K562 (cell line): ENCODE results near the gene CASP6. TPM values are rescaled to one million over a fixed set of nuclear protein-coding genes. Genes with fewer than 3 reads are reported as not detected.

Source experiments
- ARNT ChIP-seq, 2 experiments: fragments of 450-650 bp; IDR thresholded peaks; 2 replicates each; pipeline ENCODE4 v1.6.1; 2016; ENCODE audit warnings: mild to moderate bottlenecking in 1 of 2
- CBFA2T2 ChIP-seq: fragments of 450-650 bp; conservative IDR thresholded peaks from 2 replicates; pipeline ENCODE4 v1.6.1; 2017; ENCODE audit warnings: mild to moderate bottlenecking
- CBX2 ChIP-seq: fragments of 200-600 bp; sonication (generic); IDR thresholded peaks from one replicate; pipeline ENCODE4 v1.6.1; 2012; ENCODE audit warnings: mild to moderate bottlenecking, low read length, inconsistent platforms; ENCODE audit not compliant: insufficient read depth, poor library complexity, severe bottlenecking
- CSDE1 ChIP-seq, 2 experiments: fragments of 450-650 bp; IDR thresholded peaks; 2 replicates each; pipeline ENCODE4 v1.6.1; 2016; ENCODE audit warnings: mild to moderate bottlenecking in 1 of 2
- ELF4 ChIP-seq: fragments of 450-650 bp; formaldehyde crosslinking; IDR thresholded peaks from 2 replicates; pipeline ENCODE4 v1.4.0; 2022; ENCODE audit warnings: missing genetic modification characterization
- ETV6 ChIP-seq, 3 experiments: fragments of 150-350 bp in 1 of 3; sonication (generic) in 1 of 3; formaldehyde crosslinking in 1 of 3; IDR thresholded peaks; 2 replicates each; pipeline versions ENCODE4 v1.6.1 to v1.8.0; 2014 to 2022; ENCODE audit warnings: borderline replicate concordance in 2 of 3, low read depth in 2 of 3, antibody characterized with exemption in 1 of 3, low read length in 1 of 3, mild to moderate bottlenecking in 1 of 3, missing genetic modification reagents in 1 of 3
- FOXK1 ChIP-seq: sonication (generic); formaldehyde crosslinking; IDR thresholded peaks from 2 replicates; pipeline ENCODE4 v1.8.0; 2022; ENCODE audit warnings: missing genetic modification reagents, mild to moderate bottlenecking, borderline replicate concordance
- GTF2E2 ChIP-seq: fragments of 200-800 bp; sonication (Bioruptor generic); IDR thresholded peaks from 2 replicates; pipeline ENCODE4 v1.6.1; 2016; ENCODE audit warnings: missing genetic modification characterization, missing compliant biosample characterization
- HDAC2 ChIP-seq: fragments of 450-650 bp; IDR thresholded peaks from 2 replicates; pipeline ENCODE4 v1.6.1; 2016; ENCODE audit warnings: mild to moderate bottlenecking
- IFI16 ChIP-seq: fragments of 250-450 bp; sonication (Bioruptor Pico); IDR thresholded peaks from 2 replicates; pipeline ENCODE4 v2.1.2; 2022; ENCODE audit warnings: mild to moderate bottlenecking, inconsistent platforms
- JUND ChIP-seq, 2 experiments: IDR thresholded peaks; 2 replicates in 1 of 2; 3 replicates in 1 of 2; pipeline ENCODE4 v1.6.1; 2011; ENCODE audit warnings: borderline replicate concordance in 2 of 2, low read depth in 2 of 2, low read length in 2 of 2, improper control_type of control experiment in 1 of 2, missing biosample characterization in 1 of 2, missing genetic modification characterization in 1 of 2, missing genetic modification reagents in 1 of 2
- LEF1 ChIP-seq: fragments of 450-650 bp; IDR thresholded peaks from 2 replicates; pipeline ENCODE4 v1.6.1; 2016; ENCODE audit warnings: mild to moderate bottlenecking
- MNT ChIP-seq, 2 experiments: fragments of 450-650 bp; conservative IDR thresholded peaks; 2 replicates each; pipeline ENCODE4 v1.6.1; 2017; ENCODE audit warnings: mild to moderate bottlenecking in 2 of 2, moderate library complexity in 2 of 2
- NBN ChIP-seq: fragments of 450-650 bp; IDR thresholded peaks from 2 replicates; pipeline ENCODE4 v1.6.1; 2016; ENCODE audit warnings: low read depth, mild to moderate bottlenecking
- NFE2 ChIP-seq: IDR thresholded peaks from 2 replicates; pipeline ENCODE4 v1.6.1; 2014; ENCODE audit warnings: antibody characterized with exemption, low read depth
- NKRF ChIP-seq: fragments of 450-650 bp; IDR thresholded peaks from 2 replicates; pipeline ENCODE4 v1.6.1; 2016; ENCODE audit warnings: borderline replicate concordance
- SRSF7 ChIP-seq: fragments of 200-400 bp; formaldehyde crosslinking; optimal IDR thresholded peaks from 2 replicates; pipeline ENCODE3; 2017; ENCODE audit warnings: mild to moderate bottlenecking, low read depth, low read length
- THRAP3 ChIP-seq: fragments of 450-650 bp; IDR thresholded peaks from 2 replicates; pipeline ENCODE4 v1.6.1; 2016; ENCODE audit warnings: mild to moderate bottlenecking, inconsistent platforms, borderline replicate concordance
- YBX1 ChIP-seq: fragments of 450-650 bp; IDR thresholded peaks from 2 replicates; pipeline ENCODE4 v1.7.1; 2016; ENCODE audit warnings: mild to moderate bottlenecking
- ZBTB26 ChIP-seq: fragments of 450-650 bp; formaldehyde crosslinking; IDR thresholded peaks from 2 replicates; pipeline ENCODE4 v1.4.0; 2022; ENCODE audit warnings: missing genetic modification characterization
- ZNF280B ChIP-seq: fragments of 250-450 bp; sonication (Bioruptor Pico); IDR thresholded peaks from 2 replicates; pipeline ENCODE4 v1.5.1; 2021; ENCODE audit warnings: mild to moderate bottlenecking
- ZNF324 ChIP-seq: fragments of 250-450 bp; sonication (Bioruptor Pico); IDR thresholded peaks from 2 replicates; pipeline ENCODE4 v1.4.0; 2020; ENCODE audit warnings: mild to moderate bottlenecking
- polyA plus RNA-seq, 8 experiments: library from polyadenylated mRNA; depleted of rRNA in 4 of 8; stranded (reverse) in 5 of 8; unstranded in 3 of 8; fragments of >200 nt; fragmentation: Nextera tagmentation in 2 of 8; fragmentation: Illumina TruSeq in 1 of 8; extraction: Ambion mirVana in 2 of 8; extraction: Trizol in 1 of 8; gene quantifications; 2 replicates each; pipeline versions ENCODE4 v1.2.1 to v1.2.3, GENCODE V29; 2011 to 2014; ENCODE audit warnings: inconsistent platforms in 1 of 8, missing spikeins in 1 of 8
- total RNA-seq, 7 experiments: library from RNA; depleted of rRNA in 6 of 7; stranded (reverse); fragments of >200 nt in 6 of 7; fragmentation: Illumina TruSeq in 2 of 7; extraction: Trizol in 2 of 7; gene quantifications; 2 replicates each; pipeline versions ENCODE4 v1.2.1 to v1.2.3, GENCODE V29; 2011 to 2021; ENCODE audit warnings: low replicate concordance in 1 of 7

CASP6 gene
- total and polyA plus RNA-seq, 9 of the 15 experiments (the other 6 are each of a cell fraction or from before 2014, with no cell fraction given): 20.8 to 72.7 (median 39.1) TPM

GRCh38 chr4:109729718-109730618 is 26.7 kb upstream of the CASP6 start, which contains the start of gene PLA2G12A (continued):
- TF ChIP-seq MNT (conservative IDR thresholded peaks at IDR 0.05): peak; percentile 69 to 76
- no peak for TF ChIP-seq CSDE1 (IDR thresholded peaks at IDR 0.05)
- no peak for TF ChIP-seq FOXK1 (CRISPR knock-in tag)
- no peak for TF ChIP-seq ETV6 (IDR thresholded peaks at IDR 0.05; ENCODE audit: borderline replicate concordance in 1 of 2, low read depth in 2 of 2, low read length in 1 of 2)
- no peak for TF ChIP-seq ETV6 (CRISPR knock-in tag; IDR thresholded peaks at IDR 0.05; ENCODE audit: borderline replicate concordance)
- no peak for TF ChIP-seq NFE2
- peak; percentile 79; the same call in 1 of the 2 replicates for TF ChIP-seq NKRF
- no peak for TF ChIP-seq JUND (IDR thresholded peaks at IDR 0.05; ENCODE audit: borderline replicate concordance, low read depth, low read length)
- TF ChIP-seq JUND (tag; IDR thresholded peaks at IDR 0.05; ENCODE audit: borderline replicate concordance, low read depth, low read length): no peak
- no peak for TF ChIP-seq ELF4 (CRISPR knock-in tag)
- TF ChIP-seq HDAC2: 0 out of 2 replicates have a peak, but pooled peaks have one; percentile 15
- TF ChIP-seq GTF2E2 (tag): no peak
- TF ChIP-seq SRSF7: no peak
- no peak for TF ChIP-seq THRAP3
- TF ChIP-seq YBX1: no peak
- TF ChIP-seq IFI16 (CRISPR knock-in tag): no peak
- TF ChIP-seq ZBTB26: no peak
- no peak for TF ChIP-seq LEF1
- no peak for TF ChIP-seq ARNT (IDR thresholded peaks at IDR 0.05)
- no peak for TF ChIP-seq ZNF280B (CRISPR knock-in tag)
- TF ChIP-seq CBX2: no peak
- no peak for TF ChIP-seq NBN
- no peak for TF ChIP-seq ZNF324 (CRISPR knock-in tag)
- TF ChIP-seq CBFA2T2: 0 out of 2 replicates have a peak, but pooled peaks have one; percentile 13
